Measurements from ENCODE around the gene DNAJC17. TPM values are rescaled to one million over a fixed set of nuclear protein-coding genes. Genes with fewer than 3 reads are reported as not detected.

DNAJC17 gene
- total RNA-seq, 8 experiments from 2014 or later, result 20.3 to 52.5 (median 34.0) TPM

GRCh38 chr15:40722934-40723333, 84.3 kb downstream of the DNAJC17 start:
- WGBS, 10 experiments, result 40 to 100% (median 89%) methylated on average over 1 to 2 of the region's 2 CpGs; no CpG with 5 or more reads in 1 of the 10 experiments
- in situ Hi-C loops (cut with MboI; ENCODE audit: low pct_unique_long_range_greater_than_20kb in 2 of 9, low sequenced_read_pairs in 9 of 9, unreplicated experiment in 9 of 9), result no loop called here
- ATAC-seq (replicated peaks in 6 of 8), result peak in 2 of 8 experiments; percentile 93 to 94

GRCh38 chr15:40722354-40722753, 84.9 kb downstream of the DNAJC17 start:
- no peak for ATAC-seq (replicated peaks in 6 of 8)
- in situ Hi-C loops (cut with MboI; ENCODE audit: low pct_unique_long_range_greater_than_20kb in 2 of 9, low sequenced_read_pairs in 9 of 9, unreplicated experiment in 9 of 9), result no loop called here
- Histone ChIP-seq H3K27ac (no peak overlapping the region), H3K4me3 (no peak overlapping the region), H3K4me1 (replicated peaks in 1 of 2) (no peaks in the 10 kb centered on the region)
- WGBS, 10 experiments, result 60 to 100% (median 92%) methylated on average over 1 to 4 of the region's 4 CpGs; no CpG with 5 or more reads in 1 of the 10 experiments

More at GRCh38 chr15:40722934-40723333, 84.3 kb downstream of the DNAJC17 start:
- H3K4me1 ChIP-seq (replicated peaks in 1 of 2), result no peaks in the 10 kb centered on the region
- no peak overlapping the region for H3K27ac ChIP-seq
- no peak overlapping the region for H3K4me3 ChIP-seq

- in situ Hi-C loops (cut with MboI; ENCODE audit: low pct_unique_long_range_greater_than_20kb in 2 of 9, low sequenced_read_pairs in 9 of 9, unreplicated experiment in 9 of 9), result no loop called here
- H3K27ac ChIP-seq, result no peak overlapping the region
- WGBS, 10 experiments, result 83 to 100% (median 100%) methylated on average over 1 of the region's 1 CpG; no CpG with 5 or more reads in 1 of the 10 experiments
Measured at GRCh38 chr15:40721701-40722100, 85.6 kb downstream of the DNAJC17 start.

GRCh38 chr15:40716165-40716564, 91.1 kb downstream of the DNAJC17 start:
- Histone ChIP-seq H3K4me1 (replicated peaks in 1 of 2) (no peaks in the 10 kb centered on the region), H3K27ac (no peak overlapping the region), H3K4me3 (no peak overlapping the region)
- 88 to 100% (median 96%) methylated on average over 2 to 6 of the region's 6 CpGs; no CpG with 5 or more reads in 1 of the 10 experiments for WGBS, 10 experiments
- no peak for ATAC-seq (replicated peaks in 6 of 8)
- in situ Hi-C loops (cut with MboI; ENCODE audit: low pct_unique_long_range_greater_than_20kb in 2 of 9, low sequenced_read_pairs in 9 of 9, unreplicated experiment in 9 of 9), result no loop called here

More at GRCh38 chr15:40721701-40722100, 85.6 kb downstream of the DNAJC17 start:
- ATAC-seq (replicated peaks in 6 of 8), result no peak
- Histone ChIP-seq H3K4me3 (no peak overlapping the region), H3K4me1 (replicated peaks in 1 of 2) (no peaks in the 10 kb centered on the region)

Other genes with a start within 250 kb of the DNAJC17 start
- gene CCDC32, start 242.4 kb downstream of the DNAJC17 start, total RNA-seq, result 10 to 100 TPM; 13.9 to 34.6 (median 21.1) TPM
- 10 to 100 TPM in 6 of 8 experiments, 1 to 10 TPM in 2; 8.5 to 12.6 (median 11.1) TPM for gene RPUSD2, start 238.2 kb downstream of the DNAJC17 start, total RNA-seq
- 10 to 100 TPM in 3 of 8 experiments, 1 to 10 TPM in 4, under 1 TPM in 1; 0.61 to 21.4 (median 1.6) TPM for gene KNL1, start 213.2 kb downstream of the DNAJC17 start, total RNA-seq
- gene RAD51, start 112.3 kb downstream of the DNAJC17 start, total RNA-seq, result 1 to 10 TPM in 3 of 8 experiments, under 1 TPM in 5; 0.46 to 9.0 (median 0.76) TPM
- gene RMDN3, start 52.2 kb downstream of the DNAJC17 start, total RNA-seq, result 10 to 100 TPM; 17.6 to 29.3 (median 23.9) TPM
- gene GCHFR, start 43.4 kb downstream of the DNAJC17 start, total RNA-seq, result 10 to 100 TPM in 1 of 8 experiments, 1 to 10 TPM in 7; 1.5 to 26.2 (median 6.2) TPM
- gene C15orf62, start 37.5 kb downstream of the DNAJC17 start, total RNA-seq, result 1 to 10 TPM; 1.3 to 4.9 (median 1.7) TPM
- gene ZFYVE19, start 384 bp downstream of the DNAJC17 start, total RNA-seq, result 10 to 100 TPM in 6 of 8 experiments, 1 to 10 TPM in 2; 9.4 to 21.2 (median 12.8) TPM
- not detected for gene PPP1R14D, start 21.2 kb upstream of the DNAJC17 start, total RNA-seq
- gene SPINT1, start 36.6 kb upstream of the DNAJC17 start, total RNA-seq, result 1 to 10 TPM in 2 of 8 experiments, under 1 TPM in 6; 0.09 to 1.9 (median 0.37) TPM
- 1 to 10 TPM in 3 of 8 experiments, under 1 TPM in 5; 0.46 to 1.7 (median 0.83) TPM for gene RHOV, start 66.8 kb upstream of the DNAJC17 start, total RNA-seq
- gene VPS18, start 87.0 kb upstream of the DNAJC17 start, total RNA-seq, result 10 to 100 TPM; 12.9 to 24.9 (median 19.3) TPM
- gene DLL4, start 121.9 kb upstream of the DNAJC17 start, total RNA-seq, result 10 to 100 TPM in 2 of 8 experiments, 1 to 10 TPM in 3, under 1 TPM in 3; 0.40 to 20.2 (median 3.0) TPM
- gene CHAC1, start 146.0 kb upstream of the DNAJC17 start, total RNA-seq, result 10 to 100 TPM in 5 of 8 experiments, 1 to 10 TPM in 3; 2.7 to 70.3 (median 21.4) TPM